ES-I3 (cell line): ENCODE results near the gene TYMS.
"Not testable (repeated sequence)": the region's sequence is repeated elsewhere in the genome, so short reads cannot be mapped to it uniquely, and the experiment has no call there.

Source experiments
- H3K36me3 ChIP-seq: 2 replicates; pipeline ENCODE4 v1.6.1; 2013; ENCODE audit warnings: mild to moderate bottlenecking, low read length, control low read depth, moderate library complexity; ENCODE audit not compliant: insufficient read depth
- H3K4me1 ChIP-seq: 2 replicates; pipeline ENCODE4 v1.6.1; 2013; ENCODE audit warnings: mild to moderate bottlenecking, control low read depth, low read length; ENCODE audit not compliant: insufficient read depth
- H3K9ac ChIP-seq: 2 replicates; pipeline ENCODE4 v1.6.1; 2013; ENCODE audit warnings: low read depth, mild to moderate bottlenecking, low read length, moderate library complexity
- H3K9me3 ChIP-seq: 2 replicates; pipeline ENCODE4 v1.6.1; 2013; ENCODE audit warnings: mild to moderate bottlenecking, low read length, moderate library complexity; ENCODE audit not compliant: control insufficient read depth, insufficient read depth

Gene TYMS

GRCh38 chr18:677145-677544 is 19.7 kb downstream of the TYMS start:
- H3K9ac ChIP-seq: no peak overlapping the region
- peaks cover 15% of the 10 kb centered on the region for H3K36me3 ChIP-seq
- H3K4me1 ChIP-seq: no peaks in the 10 kb centered on the region
- H3K9me3 ChIP-seq: no peaks in the 10 kb centered on the region

- Histone ChIP-seq H3K36me3 (peaks cover 7% of the 10 kb centered on the region), H3K9me3 (no peaks in the 10 kb centered on the region), H3K4me1 (no peaks in the 10 kb centered on the region), H3K9ac (no peak overlapping the region)
These were observed 20.5 kb downstream of the TYMS start for GRCh38 chr18:677951-678381.

- Histone ChIP-seq H3K36me3 (peaks cover 3% of the 10 kb centered on the region; the same call in 1 of the 2 replicates), H3K9ac (no peak overlapping the region), H3K9me3 (no peaks in the 10 kb centered on the region), H3K4me1 (no peaks in the 10 kb centered on the region)
These were observed 21.2 kb downstream of the TYMS start for GRCh38 chr18:678482-679182.

GRCh38 chr18:679516-679915 is 22.1 kb downstream of the TYMS start:
- H3K36me3 ChIP-seq: peaks cover 3% of the 10 kb centered on the region; the same call in 1 of the 2 replicates
- no peaks in the 10 kb centered on the region for H3K9me3 ChIP-seq
- no peak overlapping the region for H3K9ac ChIP-seq
- H3K4me1 ChIP-seq: no peaks in the 10 kb centered on the region

- H3K4me1 ChIP-seq: no peaks in the 10 kb centered on the region
- H3K36me3 ChIP-seq: peaks cover 3% of the 10 kb centered on the region; the same call in 1 of the 2 replicates
- no peak overlapping the region for H3K9ac ChIP-seq
- H3K9me3 ChIP-seq: no peaks in the 10 kb centered on the region
These were observed 22.9 kb downstream of the TYMS start for GRCh38 chr18:680392-680791.

- Histone ChIP-seq H3K36me3 (peaks cover 2% of the 10 kb centered on the region; the same call in 1 of the 2 replicates), H3K9me3 (no peaks in the 10 kb centered on the region), H3K4me1 (peaks cover 10% of the 10 kb centered on the region), H3K9ac (no peak overlapping the region)
These were observed 24.5 kb downstream of the TYMS start for GRCh38 chr18:681985-682384.

GRCh38 chr18:682416-682815 is 25.0 kb downstream of the TYMS start:
- not testable (repeated sequence) for H3K9ac ChIP-seq, H3K36me3 ChIP-seq, H3K9me3 ChIP-seq
- peaks cover 14% of the 10 kb centered on the region for H3K4me1 ChIP-seq

- Histone ChIP-seq H3K9me3 (no peaks in the 10 kb centered on the region), H3K4me1 (peaks cover 14% of the 10 kb centered on the region), H3K36me3 (no peaks in the 10 kb centered on the region; the same call in 1 of the 2 replicates), H3K9ac (no peak overlapping the region)
These were observed 25.4 kb downstream of the TYMS start for GRCh38 chr18:682833-683232.

- Histone ChIP-seq H3K4me1 (peaks cover 14% of the 10 kb centered on the region), H3K9me3 (no peaks in the 10 kb centered on the region), H3K9ac (no peak overlapping the region), H3K36me3 (no peaks in the 10 kb centered on the region)
These were observed 26.1 kb downstream of the TYMS start for GRCh38 chr18:683531-683930.

GRCh38 chr18:685438-685837 is 28.0 kb downstream of the TYMS start:
- no peak overlapping the region for H3K9ac ChIP-seq
- H3K4me1 ChIP-seq: peaks cover 14% of the 10 kb centered on the region
- H3K9me3 ChIP-seq: no peaks in the 10 kb centered on the region
- H3K36me3 ChIP-seq: no peaks in the 10 kb centered on the region

- Histone ChIP-seq H3K9me3 (no peaks in the 10 kb centered on the region), H3K4me1 (peaks cover 14% of the 10 kb centered on the region), H3K9ac (no peak overlapping the region), H3K36me3 (no peaks in the 10 kb centered on the region)
These were observed 29.1 kb downstream of the TYMS start for GRCh38 chr18:686339-687111.

GRCh38 chr18:688323-688722 is 30.9 kb downstream of the TYMS start:
- H3K9me3 ChIP-seq: no peaks in the 10 kb centered on the region
- H3K36me3 ChIP-seq: peaks cover 7% of the 10 kb centered on the region
- H3K4me1 ChIP-seq: peaks cover 14% of the 10 kb centered on the region

GRCh38 chr18:692824-693223 is 35.4 kb downstream of the TYMS start:
- no peak overlapping the region for H3K9ac ChIP-seq
- H3K4me1 ChIP-seq: no peaks in the 10 kb centered on the region
- H3K9me3 ChIP-seq: no peaks in the 10 kb centered on the region
- H3K36me3 ChIP-seq: peaks cover 7% of the 10 kb centered on the region

More at GRCh38 chr18:688323-688722, 30.9 kb downstream of the TYMS start:
- H3K9ac ChIP-seq: no peak overlapping the region

GRCh38 chr18:693466-694187 is 36.2 kb downstream of the TYMS start:
- H3K9ac ChIP-seq: no peak overlapping the region
- no peaks in the 10 kb centered on the region for H3K9me3 ChIP-seq
- H3K36me3 ChIP-seq: peaks cover 7% of the 10 kb centered on the region
- no peaks in the 10 kb centered on the region for H3K4me1 ChIP-seq
